Ecto neural progenitor cell (in vitro differentiated cells): ENCODE results near the gene MTG1.

Source experiments
- DNase-seq: peaks from one replicate; pipeline ENCODE4 v3.0.0-alpha.2; 2018; ENCODE audit warnings: low spot score

The MTG1 gene

DNA sequence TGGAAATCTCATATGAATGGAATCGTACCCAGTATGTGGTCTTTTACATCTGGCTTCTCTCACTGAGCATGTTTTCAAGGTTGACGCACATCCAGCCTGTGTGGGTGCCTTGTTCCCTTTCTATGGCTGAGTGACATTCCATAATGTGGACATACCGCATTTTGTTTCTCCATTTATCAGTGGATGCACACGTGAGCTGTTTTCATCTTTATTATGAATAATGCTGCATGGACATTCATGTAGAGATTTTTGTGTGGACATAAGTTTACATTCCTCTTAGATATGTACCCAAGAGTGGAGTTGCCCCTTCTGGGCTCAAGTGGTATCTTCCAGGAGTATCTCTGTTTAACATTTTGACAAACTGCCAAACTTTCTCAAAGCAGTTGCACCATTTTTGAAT is 58.5 kb downstream of the MTG1 start:
- DNase-seq: no peak

DNA sequence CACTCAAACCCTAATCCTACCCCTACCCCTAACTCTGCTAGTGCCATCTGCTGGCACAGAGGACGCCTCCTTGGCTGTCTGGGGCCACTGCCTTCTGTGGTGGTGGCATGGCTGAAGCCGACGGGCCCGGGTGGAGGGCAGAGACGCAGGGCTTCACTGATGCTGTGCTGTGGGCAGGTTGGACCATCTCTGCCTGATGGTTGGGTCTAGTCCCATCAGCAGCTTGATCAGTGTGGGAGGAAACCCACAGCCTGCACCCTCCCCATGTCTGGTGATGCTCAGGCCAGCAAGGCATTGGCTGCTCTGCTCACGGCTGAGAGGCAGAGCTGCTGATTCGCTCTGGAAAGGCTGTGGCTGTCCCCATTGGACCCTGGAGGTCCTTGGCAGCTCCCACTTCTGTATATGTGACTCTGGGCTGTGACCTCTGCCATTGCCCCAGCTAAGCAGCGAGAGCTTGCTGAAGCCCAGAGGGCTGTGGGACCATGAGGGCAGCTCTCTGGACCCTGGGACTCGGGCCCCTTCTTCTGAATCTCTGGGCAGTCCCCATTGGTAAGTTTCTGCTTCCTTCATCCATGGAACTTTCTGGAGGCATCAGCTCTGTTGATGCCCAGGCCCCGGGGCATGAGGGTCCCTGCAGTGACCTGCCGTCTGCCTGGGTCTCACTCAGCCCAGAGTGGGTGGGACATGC is 59.7 kb downstream of the MTG1 start, which contains the start of gene SCART1:
SCART1 (plus strand) TSS at position 430 of the 688 bp plus-strand sequence; CDS start at position 483, 53 bp downstream.
- no peak for DNase-seq

DNA sequence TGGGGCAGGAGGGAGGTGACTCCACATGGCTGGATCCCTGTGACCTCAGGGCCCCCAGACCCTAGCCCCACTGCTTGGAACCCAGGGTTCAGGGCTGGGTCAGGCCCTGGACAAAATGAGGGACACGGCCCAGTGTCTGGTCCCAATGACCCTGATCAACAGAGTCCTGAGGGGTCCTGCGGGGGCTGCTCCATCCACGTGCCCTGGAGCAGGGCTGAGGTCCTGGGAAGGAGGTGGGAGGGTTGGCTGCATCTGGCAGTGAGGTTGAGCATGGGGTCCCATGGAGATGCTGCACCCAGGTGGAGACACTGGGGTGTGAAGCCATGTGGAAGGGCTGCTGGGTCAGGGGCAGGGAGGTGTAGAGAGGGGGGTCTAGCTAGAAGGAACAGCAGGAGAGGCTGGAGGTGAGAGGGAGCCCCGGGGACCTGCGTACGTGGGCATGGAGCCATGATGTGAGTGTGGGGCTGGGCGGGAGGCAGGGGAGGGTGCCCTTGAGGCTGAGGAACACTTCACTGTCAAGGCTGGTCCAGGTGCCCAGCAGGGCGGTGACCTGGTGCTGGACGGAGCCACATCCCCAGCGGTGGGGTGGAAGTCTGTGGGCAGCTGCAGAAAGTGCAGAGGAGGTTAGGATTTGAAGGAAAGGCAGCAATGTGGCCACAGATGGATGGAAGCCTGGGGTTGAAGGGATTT is 60.4 kb downstream of the MTG1 start:
- DNase-seq: no peak

DNA sequence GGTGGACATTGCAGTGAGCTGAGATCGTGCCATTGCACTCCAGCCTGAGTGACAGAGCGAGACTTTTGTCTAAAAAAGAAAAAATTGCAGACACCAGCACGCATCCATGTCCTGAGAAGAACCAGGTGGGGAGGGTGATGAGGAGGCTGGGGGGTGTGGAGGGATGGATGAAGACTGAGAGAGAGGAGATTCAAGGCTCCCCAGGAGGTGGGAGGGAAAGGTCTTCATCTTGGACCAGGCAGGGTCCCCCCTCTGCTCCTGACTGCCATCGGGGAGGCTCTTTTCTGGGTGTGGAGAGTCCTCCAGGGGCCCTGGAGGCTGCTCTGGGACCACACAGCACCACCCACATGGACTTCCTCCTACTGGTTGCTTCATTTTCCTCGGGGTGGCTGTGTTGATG is 61.2 kb downstream of the MTG1 start:
- no peak for DNase-seq

DNA sequence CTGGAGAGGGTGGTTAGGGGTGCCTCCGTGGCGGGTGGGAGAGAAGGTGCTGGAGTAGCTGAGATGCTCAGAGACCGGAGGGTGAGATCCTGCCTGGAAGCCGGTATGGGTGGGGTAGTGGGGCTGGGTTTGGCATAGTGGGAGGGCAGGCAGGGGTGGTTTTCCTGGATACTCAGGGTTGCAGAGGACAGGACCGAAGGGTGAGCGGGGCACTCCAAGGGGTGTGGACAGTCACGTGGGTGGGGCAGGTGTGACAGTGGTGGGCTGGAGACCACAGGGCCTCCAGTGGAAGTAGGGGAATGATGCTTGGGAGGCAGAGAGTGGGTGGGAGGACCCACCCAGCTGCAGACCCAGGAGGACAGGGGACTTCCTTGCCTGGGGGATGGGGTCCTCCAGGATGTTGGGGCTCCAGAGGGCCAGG is 61.7 kb downstream of the MTG1 start:
- no peak for DNase-seq

DNA sequence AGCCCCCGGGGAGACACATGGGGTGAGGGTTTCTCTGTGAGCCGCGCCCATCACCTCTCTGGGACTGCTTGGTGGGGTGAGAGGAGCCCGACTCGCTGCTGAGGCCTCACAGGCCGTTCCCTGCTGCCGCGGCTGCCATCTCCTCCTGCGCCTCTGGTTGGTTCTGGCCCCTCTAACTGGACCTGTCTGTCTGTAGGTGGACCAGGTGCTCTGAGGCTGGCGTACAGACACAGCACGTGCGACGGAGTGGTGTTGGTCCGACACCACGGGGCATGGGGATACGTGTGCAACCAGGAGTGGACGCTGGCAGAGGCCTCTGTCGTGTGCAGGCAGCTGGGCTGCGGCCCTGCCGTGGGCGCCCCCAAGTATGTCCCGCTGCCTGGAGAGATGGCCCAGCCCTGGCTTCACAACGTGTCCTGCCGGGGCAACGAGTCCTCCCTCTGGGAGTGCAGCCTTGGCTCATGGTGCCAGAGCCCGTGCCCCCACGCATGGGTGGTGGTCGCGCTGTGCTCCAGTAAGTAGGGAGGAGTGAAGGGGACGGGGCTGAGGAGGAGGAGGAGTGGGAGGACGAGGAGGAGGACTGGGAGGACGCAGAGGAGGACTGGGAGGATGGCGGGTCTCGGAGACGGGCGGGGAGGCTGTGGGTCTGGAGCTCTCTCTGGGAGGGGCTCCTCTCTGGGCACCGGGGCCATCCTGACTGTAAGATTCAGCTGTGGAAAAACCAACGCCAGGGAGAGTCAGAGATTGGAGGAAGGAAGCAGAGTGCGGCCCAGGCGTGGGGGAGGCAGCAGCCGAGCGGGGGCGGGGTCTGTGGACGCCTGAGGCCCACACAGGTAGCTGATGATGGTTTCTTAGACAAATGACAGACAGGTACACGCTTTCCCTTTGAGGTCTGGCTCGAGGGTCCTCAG is 62.3 kb downstream of the MTG1 start:
- no peak for DNase-seq

DNA sequence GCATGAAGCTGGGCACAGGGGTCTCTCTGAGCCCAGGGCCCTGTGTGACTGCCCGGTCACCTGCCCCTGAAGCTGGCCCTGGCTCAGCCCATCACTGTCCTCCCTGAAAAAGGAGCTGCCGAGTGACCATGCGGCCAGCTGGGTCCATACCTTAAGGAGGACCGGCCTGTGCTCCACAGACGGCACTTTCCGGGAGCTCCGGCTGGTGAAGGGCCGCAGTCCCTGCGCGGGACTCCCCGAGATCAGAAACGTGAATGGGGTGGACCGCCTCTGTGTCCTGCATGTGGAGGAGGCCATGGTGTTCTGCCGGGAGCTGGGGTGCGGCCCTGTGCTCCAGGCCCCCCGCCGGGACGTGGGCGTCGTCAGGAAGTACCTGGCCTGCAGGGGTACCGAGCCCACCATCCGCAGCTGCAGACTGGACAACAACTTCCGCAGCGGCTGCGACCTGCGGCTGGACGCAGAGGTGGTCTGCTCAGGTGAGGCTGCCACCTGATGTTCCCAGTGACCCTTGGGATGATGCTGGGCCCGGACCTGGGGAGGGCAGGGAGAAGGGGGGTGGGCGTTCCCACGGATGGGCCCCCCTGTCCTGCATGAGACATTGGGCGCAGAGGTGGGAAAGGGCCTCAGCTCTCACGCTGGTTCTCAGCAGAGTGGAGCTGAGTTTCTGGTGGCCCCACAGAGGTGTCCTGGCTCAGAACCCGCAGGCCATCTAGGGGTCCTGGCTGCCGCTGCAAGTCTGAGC is 63.3 kb downstream of the MTG1 start:
- DNase-seq: no peak

DNA sequence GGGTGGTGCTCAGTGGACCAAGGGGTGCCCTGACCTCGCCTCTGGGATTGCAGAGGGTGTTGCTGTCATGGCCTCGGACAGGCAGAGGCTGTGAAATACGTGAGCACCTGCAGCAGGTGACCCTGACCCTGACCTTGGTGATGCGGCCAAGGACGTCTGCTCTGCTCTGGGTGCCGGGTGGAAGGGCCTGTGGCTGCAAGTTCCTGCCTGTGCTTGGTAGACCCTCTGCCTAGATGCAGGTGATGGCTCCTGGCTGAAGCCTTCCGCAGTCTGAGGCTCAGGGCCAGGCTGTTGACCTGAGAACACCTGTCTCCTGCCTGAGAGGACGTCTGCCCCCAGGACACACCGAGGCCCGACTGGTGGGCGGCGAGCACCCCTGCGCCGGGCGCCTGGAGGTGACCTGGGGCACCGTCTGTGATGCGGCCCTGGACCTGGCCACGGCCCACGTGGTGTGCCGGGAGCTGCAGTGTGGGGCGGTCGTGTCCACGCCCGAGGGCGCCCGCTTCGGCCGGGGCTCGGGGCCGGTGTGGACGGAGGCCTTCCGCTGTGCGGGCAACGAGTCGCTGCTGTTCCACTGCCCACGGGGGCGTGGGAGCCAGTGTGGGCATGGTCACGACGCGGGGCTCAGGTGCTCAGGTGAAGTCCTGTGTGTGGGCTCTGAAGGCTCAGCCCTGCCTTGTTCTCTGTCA is 64.2 kb downstream of the MTG1 start:
- DNase-seq: no peak

DNA sequence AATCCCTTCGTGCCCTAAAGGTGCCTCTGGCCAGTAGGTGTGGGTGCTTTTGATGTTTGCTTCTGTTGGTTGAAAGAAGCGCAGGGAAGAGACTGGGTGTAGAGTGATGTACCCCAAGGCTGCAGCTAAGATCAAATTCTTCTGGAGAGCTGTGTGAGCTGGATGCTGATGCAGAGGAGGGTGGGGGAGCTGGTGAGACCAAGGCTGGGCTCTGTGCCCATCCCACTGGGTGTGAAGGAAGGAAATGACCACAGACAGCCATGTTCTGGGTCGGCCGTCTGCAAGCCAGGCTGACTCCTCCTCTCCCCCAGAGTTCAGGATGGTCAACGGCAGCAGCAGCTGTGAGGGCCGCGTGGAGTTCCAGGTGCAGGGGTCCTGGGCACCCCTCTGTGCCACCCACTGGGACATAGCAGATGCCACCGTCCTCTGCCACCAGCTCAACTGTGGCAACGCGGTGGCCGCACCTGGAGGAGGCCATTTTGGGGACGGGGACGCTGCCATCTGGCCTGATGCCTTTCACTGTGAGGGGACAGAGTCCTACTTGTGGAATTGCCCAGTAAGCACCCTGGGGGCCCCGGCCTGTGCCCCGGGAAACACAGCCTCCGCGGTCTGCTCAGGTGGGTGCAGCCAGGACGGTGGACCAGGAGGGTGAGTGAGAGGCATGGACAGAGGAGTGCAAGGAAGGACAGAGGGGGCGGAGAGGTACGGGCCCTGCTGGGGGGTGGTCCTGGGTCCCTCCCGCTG is 64.9 kb downstream of the MTG1 start:
- no peak for DNase-seq

DNA sequence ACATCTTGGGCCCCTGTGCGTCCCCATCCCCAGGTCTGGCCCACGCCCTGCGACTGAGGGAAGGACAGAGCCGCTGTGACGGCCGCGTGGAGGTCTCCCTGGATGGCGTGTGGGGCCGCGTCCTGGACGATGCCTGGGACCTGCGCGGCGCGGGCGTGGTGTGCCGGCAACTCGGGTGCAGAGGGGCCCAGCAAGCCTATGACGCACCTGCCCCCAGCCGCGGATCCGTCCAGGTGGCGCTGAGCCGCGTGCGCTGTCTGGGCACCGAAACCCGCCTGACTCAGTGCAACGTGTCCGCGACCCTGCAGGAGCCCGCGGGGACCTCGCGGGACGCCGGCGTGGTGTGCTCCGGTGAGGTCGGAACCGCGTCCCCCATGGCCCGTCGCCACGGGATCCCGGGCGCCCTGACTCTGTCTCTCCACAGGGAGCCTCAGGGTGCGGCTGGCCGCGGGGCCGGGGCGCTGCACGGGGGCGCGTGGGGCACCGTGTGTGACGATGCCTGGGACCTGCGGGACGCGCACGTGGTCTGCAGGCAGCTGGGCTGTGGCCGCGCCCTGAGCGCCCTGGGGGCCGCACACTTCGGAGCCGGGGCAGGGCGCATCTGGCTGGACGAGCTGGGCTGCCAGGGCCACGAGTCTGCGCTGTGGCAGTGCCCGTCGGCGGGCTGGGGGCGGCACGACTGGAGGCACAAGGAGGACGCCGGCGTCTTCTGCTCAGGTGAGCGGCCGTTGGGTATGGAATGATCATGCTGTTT is 65.7 kb downstream of the MTG1 start:
- DNase-seq: no peak

DNA sequence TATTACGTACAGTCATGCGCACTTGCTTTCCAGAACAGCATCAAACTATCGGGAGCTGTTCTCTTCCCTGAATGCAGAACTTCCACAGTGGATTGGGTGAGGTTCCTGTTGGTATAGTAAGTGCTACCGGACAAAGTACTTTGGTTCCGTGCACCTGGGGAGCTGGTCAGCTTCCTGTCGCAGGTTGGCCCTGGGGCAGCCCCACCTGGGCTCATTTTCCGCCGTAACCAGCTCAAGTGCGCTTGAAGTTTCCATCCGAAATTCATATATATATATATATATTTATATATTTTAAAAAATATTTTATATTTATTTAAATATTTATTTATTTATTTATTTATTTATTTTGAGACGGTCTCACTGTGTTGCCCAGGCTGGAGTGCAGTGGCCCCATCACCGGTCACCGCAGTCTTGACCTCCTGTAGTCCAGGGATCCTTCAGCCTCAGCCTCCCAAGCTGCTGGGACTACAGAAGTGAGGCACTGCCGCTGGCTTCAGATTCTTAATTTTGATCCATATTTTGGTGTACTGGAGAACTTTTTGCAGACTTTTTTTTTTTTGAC is 66.3 kb downstream of the MTG1 start:
- no peak for DNase-seq

DNA sequence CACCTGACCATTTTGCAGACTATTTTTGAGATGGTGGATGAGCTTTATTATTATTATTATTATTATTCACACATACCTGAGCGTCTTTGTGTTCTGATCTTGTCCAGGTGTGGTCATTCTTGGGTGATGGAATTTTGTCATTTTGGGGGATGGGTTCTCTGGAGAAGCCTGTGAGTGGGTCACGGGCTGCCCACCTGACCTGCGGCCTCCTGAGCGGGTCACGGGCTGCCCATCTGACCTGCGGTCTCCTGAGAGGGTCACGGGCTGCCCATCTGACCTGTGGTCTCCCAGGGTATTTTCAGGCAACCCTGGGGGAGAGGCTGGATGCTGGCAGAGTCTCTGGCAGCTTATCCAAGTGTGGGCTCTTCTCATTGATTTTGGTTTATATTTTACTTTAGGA is 67.1 kb downstream of the MTG1 start:
- DNase-seq: no peak

DNA sequence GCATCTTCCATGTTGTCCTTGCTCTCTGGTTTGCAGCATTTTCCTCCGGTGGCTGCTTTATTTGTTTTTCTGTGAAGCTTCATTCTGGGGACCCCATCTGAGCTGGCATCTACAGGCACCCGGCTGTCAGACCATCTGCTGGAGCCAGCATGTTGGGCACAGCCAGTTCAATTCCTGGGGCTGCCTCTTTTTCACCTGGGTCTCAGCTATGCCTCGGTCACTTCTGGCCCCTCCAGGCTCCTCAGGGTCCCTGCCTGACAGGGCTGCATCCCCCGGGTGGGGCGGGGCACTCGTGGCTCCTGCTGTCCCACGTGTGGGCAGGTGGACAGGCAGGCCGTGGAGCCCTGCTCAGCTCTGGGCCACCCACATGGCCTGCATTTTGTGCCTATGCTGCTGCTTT is 67.9 kb downstream of the MTG1 start:
- no peak for DNase-seq

DNA sequence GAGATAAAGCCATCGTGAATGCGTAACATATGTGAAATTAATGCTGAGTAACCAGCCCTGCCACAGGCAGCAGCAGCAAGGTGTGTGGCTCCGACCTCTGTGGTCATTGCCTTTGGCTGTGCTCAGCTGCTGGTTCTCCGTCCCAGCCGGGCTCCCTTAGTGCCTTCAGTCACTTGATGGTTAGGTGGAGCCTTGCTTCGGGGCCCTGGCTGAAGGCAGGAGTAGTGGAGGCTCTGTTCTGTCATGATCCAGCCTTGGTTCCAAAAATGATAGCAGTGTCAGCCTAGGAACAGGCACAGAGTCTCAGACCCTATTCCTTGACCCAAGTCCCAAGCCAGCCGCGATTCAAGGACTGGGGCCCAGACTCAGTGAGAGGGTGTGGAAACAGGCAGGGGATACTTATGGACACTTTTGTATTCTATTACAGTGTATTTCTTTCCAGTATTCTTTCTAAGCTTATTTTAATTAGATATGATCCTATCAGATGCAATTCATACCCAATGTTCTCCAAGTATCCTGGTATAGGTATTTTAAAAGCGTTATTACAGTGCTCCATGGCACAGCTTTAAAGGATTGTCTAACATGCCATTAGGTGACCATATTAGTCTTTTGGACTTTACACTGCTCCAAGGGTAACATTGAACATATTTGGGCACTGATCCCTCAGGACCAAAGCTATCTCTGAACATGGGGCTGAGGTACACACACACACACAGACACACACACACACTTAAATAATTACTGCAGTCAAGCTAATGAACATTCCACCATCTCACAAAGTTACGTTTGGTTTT is 68.8 kb downstream of the MTG1 start:
- DNase-seq: no peak

DNA sequence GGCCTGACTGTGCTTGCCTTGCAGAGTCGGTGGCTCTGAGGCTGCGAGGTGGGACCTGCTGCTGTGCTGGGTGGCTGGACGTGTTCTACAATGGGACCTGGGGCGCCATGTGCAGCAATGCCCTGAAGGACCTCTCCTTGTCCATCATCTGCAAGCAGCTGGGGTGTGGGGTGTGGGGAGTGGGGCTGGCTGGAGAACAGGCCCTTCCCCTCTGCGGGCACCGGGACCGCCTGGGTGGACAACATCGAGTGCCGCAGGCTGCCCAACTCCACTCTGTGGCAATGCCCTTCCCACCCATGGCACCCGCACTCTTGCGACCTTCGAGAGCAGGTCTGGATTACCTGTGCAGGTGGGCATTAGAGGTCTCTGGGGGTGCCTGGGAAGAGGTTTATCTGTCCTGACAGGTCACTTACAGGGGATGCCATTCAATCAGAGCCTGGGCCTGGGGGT is 70.7 kb downstream of the MTG1 start:
- DNase-seq: no peak

DNA sequence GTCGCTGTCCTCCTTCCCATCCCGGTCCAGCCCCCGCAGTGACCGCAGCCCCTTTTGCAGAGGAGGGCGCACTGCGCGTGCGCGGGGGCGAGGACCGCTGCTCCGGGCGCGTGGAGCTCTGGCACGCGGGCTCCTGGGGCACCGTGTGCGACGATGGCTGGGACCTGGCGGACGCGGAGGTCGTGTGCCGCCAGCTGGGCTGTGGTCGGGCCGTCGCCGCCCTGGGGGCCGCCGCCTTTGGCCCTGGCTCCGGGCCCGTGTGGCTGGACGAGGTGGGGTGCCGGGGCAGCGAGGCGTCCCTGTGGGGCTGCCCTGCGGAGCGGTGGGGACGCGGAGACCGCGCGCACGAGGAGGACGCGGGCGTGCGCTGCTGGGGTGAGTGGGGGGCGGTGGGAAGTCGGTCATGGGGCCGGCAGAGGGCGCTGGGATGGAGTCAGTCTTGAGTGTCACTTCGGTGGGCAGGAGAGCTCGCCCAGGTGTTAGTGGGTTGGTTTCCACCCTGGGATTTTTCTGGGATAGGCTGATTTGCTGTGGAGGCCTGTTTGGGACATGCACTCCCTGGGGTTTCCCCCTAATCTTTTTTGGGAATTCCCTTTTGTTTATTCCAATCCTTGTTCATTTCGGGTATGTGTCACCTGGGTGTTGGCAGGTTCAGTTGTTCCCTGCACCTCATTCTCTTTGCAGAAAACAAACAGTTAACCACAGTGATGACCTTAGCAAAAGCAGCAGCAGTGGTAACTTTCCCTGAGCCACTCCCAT is 71.4 kb downstream of the MTG1 start:
- DNase-seq: no peak

DNA sequence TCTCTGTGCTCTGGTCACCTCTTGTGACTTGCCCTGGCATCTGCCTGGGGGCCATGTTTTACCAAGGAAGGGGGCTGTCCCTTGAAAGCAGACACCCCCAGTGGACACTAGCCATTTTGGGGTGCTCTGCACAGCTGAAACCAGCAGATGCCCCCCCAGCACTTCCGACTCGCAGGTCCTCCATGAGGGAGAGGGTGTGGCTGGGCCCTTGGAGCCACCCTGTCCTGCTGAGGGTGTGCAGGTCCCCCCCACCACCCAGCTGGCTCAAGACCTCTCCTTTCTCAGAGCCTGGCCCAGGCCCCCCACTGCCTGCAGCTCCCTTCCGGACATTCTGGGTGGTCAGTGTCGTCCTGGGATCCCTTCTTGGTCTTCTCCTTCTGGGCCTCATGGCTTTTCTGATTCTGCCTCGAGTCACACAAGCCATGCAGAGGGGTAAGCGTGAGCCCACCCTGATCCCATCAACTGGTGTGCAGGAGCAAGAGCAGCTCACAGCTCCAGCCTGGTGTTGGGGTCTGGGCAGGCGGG is 72.1 kb downstream of the MTG1 start:
- no peak for DNase-seq
